PC-9 (cell line): Measurements from ENCODE around the gene ELP5.

Source experiments
- CTCF ChIP-seq: fragments of 200-600 bp; sonication (generic); conservative IDR thresholded peaks from 2 replicates; pipeline ENCODE4 v1.6.1; 2017; ENCODE audit warnings: mixed run types, antibody characterized with exemption, mild to moderate bottlenecking, moderate library complexity
- EZH2 ChIP-seq: fragments of 200-600 bp; sonication (generic); IDR thresholded peaks from 2 replicates; pipeline ENCODE4 v1.8.0; 2017; ENCODE audit warnings: antibody characterized with exemption, low read depth

- no peak for TF ChIP-seq EZH2
- no peak for TF ChIP-seq CTCF
Observed at GRCh38 chr17:7249830-7250229, 2.2 kb upstream of the ELP5 start.
